GM18873 (cell line): ENCODE measurements around the gene ADCY3.
"Not testable (repeated sequence)": the region's sequence is repeated elsewhere in the genome, so short reads cannot be mapped to it uniquely, and the experiment has no call there.

Experiments
- ATAC-seq: cut with Tn5 transposase; IDR thresholded peaks from one replicate; pipeline ENCODE4 v1.9.1; 2021; ENCODE audit warnings: mild to moderate bottlenecking, moderate library complexity, moderate number of reproducible peaks; ENCODE audit not compliant: unreplicated experiment, low FRiP score

Gene ADCY3

GRCh38 chr2:24820598-24821432, 99.2 kb downstream of the ADCY3 start:
- ATAC-seq = no peak

- ATAC-seq = no peak
Measured at GRCh38 chr2:24820175-24820513, 99.9 kb downstream of the ADCY3 start.

GRCh38 chr2:24819442-24820174, 100.4 kb downstream of the ADCY3 start:
- no peak for ATAC-seq

GRCh38 chr2:24818721-24819167, 101.3 kb downstream of the ADCY3 start:
- ATAC-seq = no peak

- ATAC-seq = no peak
Measured at GRCh38 chr2:24816884-24817283, 103.2 kb downstream of the ADCY3 start.

- no peak for ATAC-seq
Measured at GRCh38 chr2:24816404-24816803, 103.6 kb downstream of the ADCY3 start.

GRCh38 chr2:24815171-24815570, 104.9 kb downstream of the ADCY3 start:
- no peak for ATAC-seq

GRCh38 chr2:24814516-24814915, 105.5 kb downstream of the ADCY3 start:
- no peak for ATAC-seq

- no peak for ATAC-seq
Measured at GRCh38 chr2:24813691-24814137, 106.3 kb downstream of the ADCY3 start.

- ATAC-seq = no peak
Measured at GRCh38 chr2:24809316-24810007, 110.6 kb downstream of the ADCY3 start.

- no peak for ATAC-seq
Measured at GRCh38 chr2:24806661-24807036, 113.4 kb downstream of the ADCY3 start.

GRCh38 chr2:24805811-24806660, 114.0 kb downstream of the ADCY3 start:
- not testable (repeated sequence) for ATAC-seq

- not testable (repeated sequence) for ATAC-seq
Measured at GRCh38 chr2:24800487-24800886, 119.5 kb downstream of the ADCY3 start.

GRCh38 chr2:24797644-24798043, 122.4 kb downstream of the ADCY3 start:
- ATAC-seq = no peak

- ATAC-seq = no peak
Measured at GRCh38 chr2:24793761-24794435, 126.1 kb downstream of the ADCY3 start.

GRCh38 chr2:24792874-24793760, 126.9 kb downstream of the ADCY3 start, which contains the start of the genes CENPO and PTRHD1:
Gene CENPO, plus strand, starts transcription at chr2:24793425. Its CDS starts 495 bp downstream, at chr2:24793920.
Gene PTRHD1, minus strand, starts transcription at chr2:24793391. Its CDS starts 14 bp downstream, at chr2:24793377.
- peak; percentile 91 for ATAC-seq

- ATAC-seq = peak; percentile 1
Measured at GRCh38 chr2:24792542-24792873, 127.5 kb downstream of the ADCY3 start.

- ATAC-seq = no peak
Measured at GRCh38 chr2:24791452-24791851, 128.6 kb downstream of the ADCY3 start.

GRCh38 chr2:24788816-24789215, 131.2 kb downstream of the ADCY3 start:
- ATAC-seq = no peak
